Body of pancreas (tissue), 4 donors: ENCODE measurements around the gene GPR35.

ENCODE experiments used
- CTCF ChIP-seq, 7 experiments: fragments of 450-650 bp in 4 of 7; fragments of 200-600 bp in 3 of 7; sonication (generic) in 3 of 7; IDR thresholded peaks; one replicate each; pipeline ENCODE4 v1.5.1; 2016 to 2019; ENCODE audit warnings: antibody characterized with exemption in 7 of 7
- POLR2A ChIP-seq, 3 donors: fragments of 450-650 bp; IDR thresholded peaks; one replicate each; pipeline ENCODE4 v1.6.1; 2016; ENCODE audit warnings: antibody characterized with exemption in 3 of 3, mild to moderate bottlenecking in 2 of 3

DNA sequence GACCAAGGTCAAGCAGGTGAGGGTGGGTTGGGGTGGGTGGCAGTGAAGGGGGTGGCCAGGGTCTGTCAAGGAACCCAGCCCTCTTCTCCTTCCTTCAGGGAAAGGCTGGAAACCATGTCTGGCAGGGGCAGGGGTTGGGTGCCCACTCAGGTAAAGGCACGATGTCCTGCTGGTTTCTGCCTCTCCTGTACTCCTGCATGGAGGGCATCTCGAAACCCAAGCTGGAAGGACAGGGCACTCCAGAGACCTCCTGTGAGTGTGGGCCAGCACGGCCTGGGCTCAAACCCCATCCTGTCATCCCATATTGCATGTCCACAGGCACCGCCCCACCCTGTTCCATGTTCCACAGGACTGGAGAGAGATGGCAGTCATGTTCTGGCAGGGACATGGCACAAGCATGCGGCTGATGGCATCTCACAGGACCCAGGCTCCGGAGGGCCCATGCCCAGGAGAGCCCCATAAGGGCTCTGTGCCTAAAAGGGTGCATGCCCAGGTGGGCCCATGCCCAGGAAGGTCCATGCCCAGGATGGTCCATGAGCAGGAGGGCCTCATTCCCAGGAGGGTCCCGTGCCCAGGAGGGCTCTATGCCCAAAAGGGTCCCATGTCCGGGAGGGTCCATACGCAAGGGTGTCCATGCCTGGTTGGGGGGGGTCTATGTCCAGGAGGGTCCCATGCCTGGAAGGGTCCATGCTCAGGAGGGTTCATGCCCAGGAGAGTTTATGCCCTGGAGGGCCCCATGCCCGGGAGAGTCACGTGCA, 6.4 kb downstream of the GPR35 start:
- TF ChIP-seq CTCF (IDR thresholded peaks at IDR 0.05) (no peak), POLR2A (IDR thresholded peaks at IDR 0.05) (no peak)
